ENCODE data around the gene NRTN. TPM values are rescaled to one million over a fixed set of nuclear protein-coding genes. Genes with fewer than 3 reads are reported as not detected.
"Not testable (repeated sequence)": the region's sequence is repeated elsewhere in the genome, so short reads cannot be mapped to it uniquely, and the experiment has no call there.

NRTN gene
- total RNA-seq, 4 donors from 2014 or later = not detected

- Histone ChIP-seq H3K27me3 (peaks cover 0 to 8% of the 10 kb centered on the region in 2 donors), H3K27ac (peak overlapping the region in 1 of 4 donors; percentile 50), H3K4me1 (peaks cover 0 to 6% (median 0%) of the 10 kb centered on the region in 4 donors), H3K9me3 (no peaks in the 10 kb centered on the region), H3K36me3 (no peaks in the 10 kb centered on the region), H3K4me3 (no peak overlapping the region)
- no peak for DNase-seq (ENCODE audit: low spot score in 2 of 2)
- TF ChIP-seq EP300 (IDR thresholded peaks at IDR 0.05) (no peak), CTCF (IDR thresholded peaks at IDR 0.05) (no peak), POLR2A (IDR thresholded peaks at IDR 0.05) (no peak)
- WGBS, 2 donors = 85 to 86% methylated on average over 6 of the region's 6 CpGs
Observed at GRCh38 chr19:5850189-5850588, 45.3 kb downstream of the NRTN start.

- no peaks in the 10 kb centered on the region for H3K36me3 ChIP-seq
- peaks cover 0 to 6% (median 0%) of the 10 kb centered on the region in 4 donors for H3K4me1 ChIP-seq
- 12 to 27% methylated on average over 4 to 5 of the region's 5 CpGs for WGBS, 2 donors
- TF ChIP-seq CTCF (IDR thresholded peaks at IDR 0.05) (no peak), EP300 (IDR thresholded peaks at IDR 0.05) (no peak), POLR2A (IDR thresholded peaks at IDR 0.05) (no peak)
- no peak for DNase-seq (ENCODE audit: low spot score in 2 of 2)
- H3K27ac ChIP-seq = peak overlapping the region in 1 of 4 donors; percentile 50
- peaks cover 0 to 8% of the 10 kb centered on the region in 2 donors for H3K27me3 ChIP-seq
- H3K4me3 ChIP-seq = no peak overlapping the region
- no peaks in the 10 kb centered on the region for H3K9me3 ChIP-seq
Observed at GRCh38 chr19:5850743-5851293, 46.0 kb downstream of the NRTN start.

- DNase-seq (ENCODE audit: low spot score in 2 of 2) = no peak
- H3K27me3 ChIP-seq = peaks cover 0 to 8% of the 10 kb centered on the region in 2 donors
- H3K4me3 ChIP-seq = no peak within 1 kb of the TSS
- H3K36me3 ChIP-seq = no peaks in the 10 kb centered on the region
- peak within 1 kb of the TSS in 1 of 4 donors; percentile 50 for H3K27ac ChIP-seq
- peaks cover 0 to 6% (median 0%) of the 10 kb centered on the region in 4 donors for H3K4me1 ChIP-seq
- TF ChIP-seq POLR2A (IDR thresholded peaks at IDR 0.05) (no peak), EP300 (IDR thresholded peaks at IDR 0.05) (no peak), CTCF (IDR thresholded peaks at IDR 0.05) (no peak)
- no peaks in the 10 kb centered on the region for H3K9me3 ChIP-seq
- WGBS, 2 donors = 78 to 87% methylated on average over 10 of the region's 10 CpGs
Observed at GRCh38 chr19:5851302-5851701, 46.4 kb downstream of the NRTN start, which contains the start of gene FUT3. Gene FUT3, minus strand, starts transcription at chr19:5851449.

GRCh38 chr19:5854121-5854520 lies 49.3 kb downstream of the NRTN start:
- not testable (repeated sequence) for DNase-seq (ENCODE audit: low spot score in 2 of 2); H3K4me3 ChIP-seq; H3K36me3 ChIP-seq; H3K4me1 ChIP-seq; H3K9me3 ChIP-seq; H3K27me3 ChIP-seq; H3K27ac ChIP-seq
- WGBS, 2 donors = 68 to 73% methylated on average over 10 of the region's 10 CpGs

- H3K4me3 ChIP-seq; DNase-seq (ENCODE audit: low spot score in 2 of 2); H3K36me3 ChIP-seq; H3K4me1 ChIP-seq; H3K9me3 ChIP-seq; H3K27me3 ChIP-seq; H3K27ac ChIP-seq: not testable (repeated sequence)
- WGBS, 2 donors = 66 to 70% methylated on average over 9 of the region's 9 CpGs
Observed at GRCh38 chr19:5855151-5855550, 50.3 kb downstream of the NRTN start.

- TF ChIP-seq POLR2A (IDR thresholded peaks at IDR 0.05) (no peak), CTCF (IDR thresholded peaks at IDR 0.05) (no peak), EP300 (IDR thresholded peaks at IDR 0.05) (no peak)
- Histone ChIP-seq H3K27me3 (peaks cover 0 to 10% of the 10 kb centered on the region in 2 donors), H3K27ac (no peak overlapping the region), H3K9me3 (peaks cover 0 to 4% (median 0%) of the 10 kb centered on the region in 4 donors), H3K4me1 (no peaks in the 10 kb centered on the region), H3K4me3 (no peak overlapping the region), H3K36me3 (no peaks in the 10 kb centered on the region)
- DNase-seq (ENCODE audit: low spot score in 2 of 2) = no peak
- 80 to 83% methylated on average over 18 of the region's 18 CpGs for WGBS, 2 donors
Observed at GRCh38 chr19:5857203-5858081, 52.6 kb downstream of the NRTN start.
